Mesodermal cell (in vitro differentiated cells): ENCODE measurements around the gene CD2.

Experiments used
- H3K27ac ChIP-seq: 2 replicates; pipeline ENCODE4 v1.7.0; 2013; ENCODE audit warnings: mild to moderate bottlenecking, low read depth, low read length, moderate library complexity; ENCODE audit not compliant: severe bottlenecking
- H3K36me3 ChIP-seq: 2 replicates; pipeline ENCODE4 v1.7.1; 2013; ENCODE audit warnings: mild to moderate bottlenecking, low read length, moderate library complexity; ENCODE audit not compliant: control insufficient read depth, insufficient read depth
- H3K4me1 ChIP-seq: one replicate; pipeline ENCODE4 v1.7.1; 2013; ENCODE audit warnings: mild to moderate bottlenecking, low read length; ENCODE audit not compliant: insufficient read depth, control insufficient read depth, poor library complexity, severe bottlenecking
- H3K4me3 ChIP-seq: 2 replicates; pipeline ENCODE4 v1.7.0; 2013; ENCODE audit warnings: low read length, control low read depth, mild to moderate bottlenecking; ENCODE audit not compliant: insufficient read depth, poor library complexity, severe bottlenecking; ENCODE audit errors: extremely low read depth
- H3K9me3 ChIP-seq: 2 replicates; pipeline ENCODE4 v1.7.1; 2013; ENCODE audit warnings: mild to moderate bottlenecking, low read length, moderate library complexity; ENCODE audit not compliant: control insufficient read depth
- WGBS, 2 experiments: methylation state at CpG; one replicate each; pipeline ENCODE4 v1.1.5; 2013; ENCODE audit warnings: missing lambda C conversion rate in 2 of 2; ENCODE audit not compliant: insufficient coverage in 2 of 2; 5-methylcytosine and 5-hydroxymethylcytosine counted together

The CD2 gene

GRCh38 chr1:116717318-116717717, 36.9 kb upstream of the CD2 start:
- Histone ChIP-seq H3K9me3 (no peaks in the 10 kb centered on the region), H3K36me3 (no peaks in the 10 kb centered on the region), H3K4me1 (peaks cover 3% of the 10 kb centered on the region), H3K4me3 (no peak overlapping the region), H3K27ac (no peak overlapping the region)
- 89 to 96% methylated on average over 2 to 3 of the region's 3 CpGs for WGBS, 2 experiments

DNA sequence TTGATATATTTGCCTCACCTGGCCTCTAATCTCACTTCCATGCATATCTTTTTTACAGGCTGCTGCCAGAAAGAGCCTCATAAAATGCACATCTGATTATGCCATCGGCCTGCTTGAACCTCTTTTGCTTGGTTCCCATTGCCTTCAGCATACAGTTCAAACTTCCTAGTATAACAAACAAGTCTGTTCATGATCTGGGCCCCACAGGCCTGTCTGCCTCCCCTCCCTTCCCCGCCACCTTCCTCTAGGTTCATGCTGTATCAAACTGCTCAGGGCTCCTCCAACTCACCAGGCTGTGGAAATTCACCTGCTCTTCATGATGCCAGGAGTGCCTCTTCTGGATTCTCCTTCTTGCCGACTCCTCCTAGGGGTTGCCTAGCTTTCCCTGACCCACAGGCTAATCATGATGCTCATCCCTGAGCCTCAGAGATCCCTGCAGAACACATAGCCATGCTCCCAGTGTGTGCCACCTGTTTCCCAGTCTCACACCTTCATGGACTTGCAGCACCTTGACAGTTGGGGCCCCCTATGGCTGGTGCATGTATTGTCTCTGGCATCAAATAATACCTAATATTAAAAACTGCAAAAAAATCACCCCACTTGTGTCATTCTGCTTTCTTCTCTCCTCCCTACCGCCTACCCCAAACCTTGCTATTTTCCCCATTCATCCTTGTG, 33.7 kb upstream of the CD2 start:
- WGBS, 2 experiments: 86 to 92% methylated on average over 3 to 4 of the region's 4 CpGs
- no peak overlapping the region for H3K27ac ChIP-seq

GRCh38 chr1:116721039-116721405, 33.2 kb upstream of the CD2 start:
- H3K4me3 ChIP-seq: no peak overlapping the region
- H3K27ac ChIP-seq: no peak overlapping the region
- no peaks in the 10 kb centered on the region for H3K4me1 ChIP-seq
- WGBS, 2 experiments: 98 to 100% methylated on average over 5 of the region's 5 CpGs
- no peaks in the 10 kb centered on the region for H3K9me3 ChIP-seq
- H3K36me3 ChIP-seq: no peaks in the 10 kb centered on the region

More for the DNA sequence above, 33.7 kb upstream of the CD2 start:
- Histone ChIP-seq H3K36me3 (no peaks in the 10 kb centered on the region), H3K9me3 (no peaks in the 10 kb centered on the region), H3K4me1 (no peaks in the 10 kb centered on the region), H3K4me3 (no peak overlapping the region)

GRCh38 chr1:116721451-116722007, 32.7 kb upstream of the CD2 start:
- H3K4me1 ChIP-seq: no peaks in the 10 kb centered on the region
- H3K36me3 ChIP-seq: no peaks in the 10 kb centered on the region
- H3K27ac ChIP-seq: no peak overlapping the region
- WGBS, 2 experiments: 93 to 100% methylated on average over 1 to 3 of the region's 4 CpGs
- H3K9me3 ChIP-seq: no peaks in the 10 kb centered on the region
- no peak overlapping the region for H3K4me3 ChIP-seq

DNA sequence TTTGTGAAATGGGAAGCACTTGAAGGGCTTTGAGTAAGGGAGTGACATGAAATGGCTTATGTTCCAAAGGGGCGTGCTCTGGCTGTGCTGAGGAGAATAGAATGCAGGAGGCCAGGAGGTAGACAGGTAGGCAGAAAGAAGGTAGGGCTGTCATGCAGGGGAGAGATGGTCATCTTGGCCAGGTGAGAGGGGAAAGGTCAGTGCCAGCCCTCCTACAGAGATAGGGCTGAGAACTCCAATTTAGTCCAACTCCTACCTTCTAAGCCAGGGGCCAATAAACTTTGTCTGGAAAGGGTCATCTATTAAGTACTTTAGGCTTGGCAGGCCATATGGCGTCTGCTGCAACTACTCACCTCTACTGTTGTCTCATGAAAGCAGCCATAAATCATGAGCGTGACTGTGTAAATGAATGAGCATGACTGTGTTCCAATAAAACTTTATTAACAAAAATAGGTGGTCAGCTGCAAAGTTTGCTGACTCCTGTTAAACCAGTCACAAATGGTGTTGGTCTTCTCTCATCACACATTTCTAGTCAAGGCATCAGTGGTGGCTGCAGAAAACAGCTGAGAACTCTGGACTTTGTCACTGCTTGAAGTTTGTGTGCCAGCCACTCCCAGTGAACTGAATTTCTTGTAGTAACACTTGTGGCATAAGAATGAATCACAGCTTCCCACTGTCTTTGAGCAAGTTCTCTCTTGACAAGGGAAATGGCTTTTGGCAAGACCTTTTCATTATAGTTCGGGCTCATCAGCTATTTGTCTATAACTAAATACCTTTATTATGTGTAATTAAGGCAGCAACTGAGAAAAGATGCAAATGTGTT, 32.0 kb upstream of the CD2 start:
- Histone ChIP-seq H3K4me1 (no peaks in the 10 kb centered on the region), H3K9me3 (no peaks in the 10 kb centered on the region), H3K27ac (no peak overlapping the region), H3K4me3 (no peak overlapping the region), H3K36me3 (no peaks in the 10 kb centered on the region)
- WGBS, 2 experiments: 93 to 100% methylated on average over 1 to 3 of the region's 4 CpGs

DNA sequence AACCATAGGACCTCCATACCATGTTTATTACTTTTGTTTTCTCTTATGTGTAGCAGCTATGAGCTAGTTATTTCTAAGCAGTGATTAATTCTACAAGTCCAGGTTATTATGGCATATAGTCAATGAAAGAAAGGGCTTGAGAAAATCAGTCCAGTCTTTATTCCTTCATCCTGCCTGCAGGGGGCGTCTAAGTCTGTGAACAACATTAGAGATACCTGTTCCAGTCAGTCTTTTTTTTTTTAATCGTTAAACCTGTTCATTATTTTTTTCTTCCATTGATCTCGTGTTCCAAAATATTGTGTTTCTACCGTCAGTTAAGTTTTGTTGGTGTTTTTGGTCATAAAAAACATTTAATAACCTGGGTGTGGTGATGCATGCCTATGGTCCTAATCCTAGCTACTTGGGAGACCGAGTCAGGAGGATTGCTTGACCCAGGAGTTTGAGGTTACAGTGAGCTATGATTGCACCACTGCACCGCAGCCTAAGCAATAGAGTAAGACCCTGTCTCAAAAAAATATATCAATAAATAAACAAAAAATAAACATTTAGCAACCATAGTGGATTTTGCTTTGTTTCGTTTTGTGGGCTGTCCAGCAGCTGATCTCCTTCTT, 29.4 kb upstream of the CD2 start:
- H3K4me1 ChIP-seq: no peaks in the 10 kb centered on the region
- H3K4me3 ChIP-seq: no peak overlapping the region
- H3K9me3 ChIP-seq: no peaks in the 10 kb centered on the region
- H3K27ac ChIP-seq: no peak overlapping the region
- no peaks in the 10 kb centered on the region for H3K36me3 ChIP-seq
- 50 to 90% methylated on average over 2 of the region's 7 CpGs for WGBS, 2 experiments

DNA sequence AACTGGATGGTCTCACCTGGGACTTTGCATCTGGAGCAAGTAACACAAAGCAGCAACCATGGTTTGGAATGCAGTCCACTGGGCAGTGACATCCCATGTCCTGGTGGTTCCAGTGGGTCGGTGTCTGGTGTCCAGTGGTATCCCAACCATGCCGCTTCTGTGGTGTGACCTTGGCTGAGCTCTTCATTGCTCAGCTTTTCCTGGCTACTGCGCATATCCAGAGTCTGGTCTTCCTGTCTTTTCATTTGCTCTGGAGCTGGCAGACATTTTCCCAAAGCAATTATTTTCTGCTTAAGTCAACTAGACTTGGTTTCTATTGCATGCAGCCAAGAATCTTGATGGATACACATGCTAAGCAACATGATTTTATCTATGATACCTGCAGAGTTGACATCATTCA, 28.4 kb upstream of the CD2 start:
- no peak overlapping the region for H3K4me3 ChIP-seq
- WGBS, 2 experiments: 50 to 96% methylated on average over 2 of the region's 3 CpGs
- H3K27ac ChIP-seq: no peak overlapping the region
- no peaks in the 10 kb centered on the region for H3K36me3 ChIP-seq
- H3K4me1 ChIP-seq: no peaks in the 10 kb centered on the region
- H3K9me3 ChIP-seq: no peaks in the 10 kb centered on the region

- H3K9me3 ChIP-seq: no peaks in the 10 kb centered on the region
- H3K36me3 ChIP-seq: no peaks in the 10 kb centered on the region
- 77% methylated on average over 2 of the region's 5 CpGs; no CpG with 5 or more reads in 1 of the 2 experiments for WGBS, 2 experiments
- H3K4me1 ChIP-seq: no peaks in the 10 kb centered on the region
- H3K27ac ChIP-seq: no peak overlapping the region
- H3K4me3 ChIP-seq: no peak overlapping the region
Measured at GRCh38 chr1:116726872-116727820, 27.1 kb upstream of the CD2 start.

DNA sequence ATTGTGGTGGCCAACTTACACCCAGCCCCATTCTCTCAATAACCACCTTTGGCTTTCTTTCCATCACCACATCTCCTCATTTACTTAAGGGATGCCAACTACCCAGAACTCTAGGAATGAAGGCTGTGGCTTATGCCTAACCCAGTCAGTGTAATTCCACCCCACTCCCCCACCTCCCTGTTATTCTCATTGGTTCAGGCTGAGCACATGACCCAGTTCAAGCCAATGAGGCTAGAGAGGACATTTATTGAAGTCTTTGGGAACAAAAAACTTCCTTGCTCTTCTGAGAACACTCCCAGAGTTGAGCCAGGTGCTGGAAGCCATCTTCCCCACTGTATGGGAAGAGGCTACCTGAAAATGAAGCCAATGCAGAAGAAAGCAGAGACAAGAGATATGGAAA, 22.8 kb upstream of the CD2 start:
- Histone ChIP-seq H3K4me3 (no peak overlapping the region), H3K4me1 (no peaks in the 10 kb centered on the region), H3K36me3 (no peaks in the 10 kb centered on the region), H3K27ac (no peak overlapping the region), H3K9me3 (no peaks in the 10 kb centered on the region)

DNA sequence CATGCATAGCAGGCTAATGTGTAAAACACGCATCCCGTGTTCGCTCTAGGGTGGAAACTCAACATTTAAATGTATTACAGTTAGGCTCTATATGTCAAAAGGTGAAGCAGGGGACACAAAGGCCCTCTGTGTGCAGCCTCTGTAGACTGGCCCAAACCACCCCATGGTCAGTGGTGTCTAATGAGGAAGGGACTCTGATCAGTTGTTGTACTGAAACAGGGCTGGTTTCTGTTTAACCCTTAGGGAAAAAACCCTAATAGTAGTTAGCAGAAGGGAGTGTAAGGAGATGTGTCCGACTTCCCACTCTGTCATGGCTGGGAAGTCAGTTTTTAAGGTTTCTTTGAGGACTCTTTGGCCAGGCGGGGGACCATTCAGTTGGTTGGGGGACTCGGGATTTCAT, 21.5 kb upstream of the CD2 start:
- no peaks in the 10 kb centered on the region for H3K4me1 ChIP-seq
- H3K36me3 ChIP-seq: no peaks in the 10 kb centered on the region
- no peak overlapping the region for H3K27ac ChIP-seq
- WGBS, 2 experiments: 92 to 100% methylated on average over 1 to 2 of the region's 6 CpGs
- no peaks in the 10 kb centered on the region for H3K9me3 ChIP-seq
- H3K4me3 ChIP-seq: no peak overlapping the region
